ENCODE measurements around the gene GMCL1.
"Not testable (repeated sequence)": the region's sequence is repeated elsewhere in the genome, so short reads cannot be mapped to it uniquely, and the experiment has no call there.

Gene GMCL1

GRCh38 chr2:69848186-69848790 is 18.8 kb downstream of the GMCL1 start:
- no peak for DNase-seq (ENCODE audit: low spot score)

GRCh38 chr2:69858261-69858660 is 28.8 kb downstream of the GMCL1 start:
- no peak for DNase-seq (ENCODE audit: low spot score)

- DNase-seq (ENCODE audit: low spot score) = no peak
Measured at GRCh38 chr2:69863298-69863697, 33.8 kb downstream of the GMCL1 start.

GRCh38 chr2:69888451-69888850 is 59.0 kb downstream of the GMCL1 start:
- no peak for DNase-seq (ENCODE audit: low spot score)

- no peak for DNase-seq (ENCODE audit: low spot score)
Measured at GRCh38 chr2:69889302-69889701, 59.8 kb downstream of the GMCL1 start.

- peak; percentile 56 for DNase-seq (ENCODE audit: low spot score)
Measured at GRCh38 chr2:69890881-69891280, 61.4 kb downstream of the GMCL1 start.

GRCh38 chr2:69892838-69893424 is 63.5 kb downstream of the GMCL1 start:
- not testable (repeated sequence) for DNase-seq (ENCODE audit: low spot score)

GRCh38 chr2:69893684-69894551 is 64.5 kb downstream of the GMCL1 start, which contains the start of gene SNRNP27:
Gene SNRNP27 (plus strand): TSS chr2:69893956. CDS start chr2:69893985, 29 bp downstream.
- DNase-seq (ENCODE audit: low spot score) = peak; percentile 81

GRCh38 chr2:69894737-69895136 is 65.3 kb downstream of the GMCL1 start:
- not testable (repeated sequence) for DNase-seq (ENCODE audit: low spot score)

- no peak for DNase-seq (ENCODE audit: low spot score)
Measured at GRCh38 chr2:69902213-69902922, 72.9 kb downstream of the GMCL1 start.

GRCh38 chr2:69907216-69907615 is 77.8 kb downstream of the GMCL1 start:
- no peak for DNase-seq (ENCODE audit: low spot score)

- DNase-seq (ENCODE audit: low spot score) = peak; percentile 66
Measured at GRCh38 chr2:69911985-69912563, 82.6 kb downstream of the GMCL1 start.

GRCh38 chr2:69914164-69914949 is 84.9 kb downstream of the GMCL1 start:
- peak; percentile 100 for DNase-seq (ENCODE audit: low spot score)

- peak; percentile 20 for DNase-seq (ENCODE audit: low spot score)
Measured at GRCh38 chr2:69914950-69915945, 85.8 kb downstream of the GMCL1 start, which contains the start of gene MXD1. Gene MXD1 (plus strand): TSS chr2:69915109. CDS start chr2:69915331, 222 bp downstream.

- DNase-seq (ENCODE audit: low spot score) = no peak
Measured at GRCh38 chr2:69916106-69916505, 86.6 kb downstream of the GMCL1 start.

GRCh38 chr2:69917852-69918251 is 88.4 kb downstream of the GMCL1 start:
- DNase-seq (ENCODE audit: low spot score) = peak; percentile 84

- no peak for DNase-seq (ENCODE audit: low spot score)
Measured at GRCh38 chr2:69918401-69918800, 88.9 kb downstream of the GMCL1 start.

- no peak for DNase-seq (ENCODE audit: low spot score)
Measured at GRCh38 chr2:69923116-69923515, 93.7 kb downstream of the GMCL1 start.

- no peak for DNase-seq (ENCODE audit: low spot score)
Measured at GRCh38 chr2:69926849-69927515, 97.5 kb downstream of the GMCL1 start.
